SU-DHL-6 (cell line): ENCODE data around the gene MBD3.

ENCODE experiments used
- H2AFZ ChIP-seq: fragments of 200-600 bp; sonication (generic); 2 replicates; pipeline ENCODE4 v1.6.1; 2014; ENCODE audit warnings: low read depth, mild to moderate bottlenecking, moderate library complexity, mixed read lengths, antibody characterized with exemption, low read length; ENCODE audit not compliant: severe bottlenecking
- H3F3A ChIP-seq: fragments of 200-600 bp; shearing (Covaris generic); 2 replicates; pipeline ENCODE4 v1.6.0; 2016; ENCODE audit warnings: antibody characterized with exemption, mild to moderate bottlenecking; ENCODE audit not compliant: insufficient read depth
- H3K27ac ChIP-seq: fragments of 200-600 bp; sonication (generic); 2 replicates; pipeline ENCODE4 v1.5.1; 2016; ENCODE audit warnings: low read depth, mild to moderate bottlenecking, low read length, moderate library complexity, mixed read lengths
- H3K27me3 ChIP-seq: fragments of 200-600 bp; sonication (generic), shearing (Covaris generic); 2 replicates; pipeline ENCODE4 v1.6.0; 2014; ENCODE audit warnings: mild to moderate bottlenecking, low read length
- H3K36me3 ChIP-seq: fragments of 200-600 bp; sonication (generic); 2 replicates; pipeline ENCODE4 v1.6.1; 2014; ENCODE audit warnings: mild to moderate bottlenecking, low read length, mixed read lengths
- H3K4me2 ChIP-seq: fragments of 300-600, 200-600 bp; shearing (Covaris generic), sonication (generic); 2 replicates; pipeline ENCODE4 v1.6.0; 2014; ENCODE audit warnings: low read length, low read depth, mild to moderate bottlenecking; ENCODE audit not compliant: poor library complexity, severe bottlenecking
- H3K4me3 ChIP-seq: fragments of 200-600 bp; sonication (generic); 2 replicates; pipeline ENCODE4 v1.5.1; 2014; ENCODE audit warnings: antibody characterized with exemption, low read length, mild to moderate bottlenecking, mixed read lengths; ENCODE audit not compliant: insufficient read depth, poor library complexity, severe bottlenecking
- H3K79me2 ChIP-seq: fragments of 200-600 bp; sonication (generic); 2 replicates; pipeline ENCODE4 v1.6.1; 2014; ENCODE audit warnings: mild to moderate bottlenecking, low read length, moderate library complexity; ENCODE audit not compliant: insufficient read depth
- H3K9ac ChIP-seq: fragments of 200-600 bp; sonication (generic); 2 replicates; pipeline ENCODE4 v1.7.0; 2014; ENCODE audit warnings: mild to moderate bottlenecking, low read length
- H3K9me2 ChIP-seq: fragments of 200-600 bp; sonication (generic); replicated peaks from 2 replicates; pipeline ENCODE4 v1.6.1; 2014; ENCODE audit warnings: low read length; ENCODE audit not compliant: insufficient read depth
- H3K9me3 ChIP-seq: fragments of 200-600 bp; sonication (generic); 2 replicates; pipeline ENCODE4 v1.6.1; 2014; ENCODE audit warnings: low read length, mixed read lengths; ENCODE audit not compliant: insufficient read depth
- H4K20me1 ChIP-seq: fragments of 200-600 bp; sonication (generic); 2 replicates; pipeline ENCODE4 v1.6.1; 2014; ENCODE audit warnings: low read depth, mild to moderate bottlenecking, antibody characterized with exemption, low read length, moderate library complexity, mixed read lengths
- EZH2phosphoT487 ChIP-seq: fragments of 200-600 bp; sonication (generic), shearing (Covaris generic); conservative IDR thresholded peaks from 2 replicates; pipeline ENCODE4 v1.6.1; 2018; ENCODE audit warnings: mild to moderate bottlenecking, antibody characterized with exemption, low read length, moderate library complexity, mixed read lengths
- TF ChIP-seq, protein P1 (sequence below): fragments of 200-600 bp; sonication (generic); IDR thresholded peaks from one replicate; pipeline ENCODE4 v1.5.1; 2017; ENCODE audit warnings: antibody characterized with exemption, mild to moderate bottlenecking, low read length, moderate library complexity; ENCODE audit not compliant: insufficient read depth, poor library complexity, severe bottlenecking

MBD3 gene

DNA sequence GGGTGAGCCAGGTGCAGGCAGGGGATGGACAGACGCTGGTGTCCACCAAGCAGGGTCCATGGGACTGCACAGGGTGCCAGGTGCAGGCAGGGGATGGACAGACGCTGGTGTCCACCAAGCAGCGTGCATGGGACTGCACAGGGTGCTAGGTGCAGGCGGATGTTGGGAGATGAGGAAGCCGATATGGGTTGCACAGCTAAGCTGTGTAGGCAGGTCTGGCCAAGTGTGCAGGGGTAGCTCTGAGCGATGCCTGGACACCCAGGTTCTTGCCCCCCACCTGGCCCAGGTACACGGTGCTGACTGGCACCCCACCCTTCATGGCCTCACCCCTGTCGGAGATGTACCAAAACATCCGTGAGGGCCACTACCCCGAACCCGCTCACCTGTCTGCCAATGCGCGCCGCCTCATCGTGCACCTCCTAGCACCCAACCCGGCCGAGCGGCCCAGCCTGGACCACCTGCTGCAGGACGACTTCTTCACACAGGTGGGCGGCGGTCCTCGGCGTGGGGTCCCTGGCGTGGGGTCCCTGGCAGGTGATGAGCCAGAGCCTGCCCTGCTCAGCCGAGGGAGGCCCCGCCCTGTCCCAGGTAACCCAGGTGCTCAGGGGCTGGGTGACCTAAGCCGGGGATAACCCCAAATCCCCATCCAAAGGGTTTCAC, 64.9 kb downstream of the MBD3 start:
- Histone ChIP-seq H3K9me3 (no peaks in the 10 kb centered on the region), H3K79me2 (no peaks in the 10 kb centered on the region), H3F3A (no peaks in the 10 kb centered on the region), H3K27ac (no peak overlapping the region), H4K20me1 (no peaks in the 10 kb centered on the region), H3K36me3 (no peaks in the 10 kb centered on the region), H3K27me3 (no peaks in the 10 kb centered on the region), H3K4me2 (no peak overlapping the region), H3K9me2 (no peaks in the 10 kb centered on the region), H2AFZ (no peak overlapping the region), H3K4me3 (no peak overlapping the region), H3K9ac (no peak overlapping the region)
- TF ChIP-seq, protein P1, sequence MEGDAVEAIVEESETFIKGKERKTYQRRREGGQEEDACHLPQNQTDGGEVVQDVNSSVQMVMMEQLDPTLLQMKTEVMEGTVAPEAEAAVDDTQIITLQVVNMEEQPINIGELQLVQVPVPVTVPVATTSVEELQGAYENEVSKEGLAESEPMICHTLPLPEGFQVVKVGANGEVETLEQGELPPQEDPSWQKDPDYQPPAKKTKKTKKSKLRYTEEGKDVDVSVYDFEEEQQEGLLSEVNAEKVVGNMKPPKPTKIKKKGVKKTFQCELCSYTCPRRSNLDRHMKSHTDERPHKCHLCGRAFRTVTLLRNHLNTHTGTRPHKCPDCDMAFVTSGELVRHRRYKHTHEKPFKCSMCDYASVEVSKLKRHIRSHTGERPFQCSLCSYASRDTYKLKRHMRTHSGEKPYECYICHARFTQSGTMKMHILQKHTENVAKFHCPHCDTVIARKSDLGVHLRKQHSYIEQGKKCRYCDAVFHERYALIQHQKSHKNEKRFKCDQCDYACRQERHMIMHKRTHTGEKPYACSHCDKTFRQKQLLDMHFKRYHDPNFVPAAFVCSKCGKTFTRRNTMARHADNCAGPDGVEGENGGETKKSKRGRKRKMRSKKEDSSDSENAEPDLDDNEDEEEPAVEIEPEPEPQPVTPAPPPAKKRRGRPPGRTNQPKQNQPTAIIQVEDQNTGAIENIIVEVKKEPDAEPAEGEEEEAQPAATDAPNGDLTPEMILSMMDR: no peak
- no peak for TF ChIP-seq EZH2phosphoT487

DNA sequence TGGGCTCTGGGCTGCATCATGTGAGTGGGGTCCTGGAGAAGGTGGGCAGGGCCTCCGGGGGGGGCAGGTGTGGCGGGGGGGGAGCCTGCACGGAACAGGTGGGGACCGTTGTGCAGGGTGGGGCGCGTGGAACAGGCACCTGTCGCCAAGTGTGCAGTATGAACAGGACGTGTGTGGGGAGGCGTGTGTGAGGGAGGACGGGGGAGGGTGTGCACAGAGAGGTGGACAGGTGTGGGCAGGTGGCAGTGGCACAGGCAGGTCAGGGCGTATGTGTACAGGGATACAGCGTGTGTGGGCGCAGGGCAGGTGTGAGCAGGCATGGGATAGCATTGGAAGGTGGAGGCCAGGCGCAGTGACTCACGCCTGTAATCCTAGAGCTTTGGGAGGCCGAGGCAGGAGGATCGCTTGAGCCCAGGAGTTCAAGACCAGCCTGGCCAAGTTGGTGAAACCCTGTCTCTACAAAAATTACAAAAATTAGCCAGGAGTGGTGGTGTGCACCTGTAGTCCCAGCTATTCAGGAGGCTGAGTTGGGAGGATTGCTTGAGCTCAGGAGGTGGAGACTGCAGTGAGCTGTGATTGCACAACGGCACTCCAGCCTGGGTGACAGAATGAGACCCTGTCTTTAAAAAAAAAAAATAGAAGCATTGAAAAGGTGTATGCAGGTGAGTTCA, 65.6 kb downstream of the MBD3 start:
- Histone ChIP-seq H4K20me1 (no peaks in the 10 kb centered on the region), H3K9me3 (no peaks in the 10 kb centered on the region), H3K4me2 (no peak overlapping the region), H3K27me3 (no peaks in the 10 kb centered on the region), H3K27ac (no peak overlapping the region), H3K9ac (no peak overlapping the region), H3K9me2 (no peaks in the 10 kb centered on the region), H3F3A (no peaks in the 10 kb centered on the region), H3K4me3 (no peak overlapping the region), H3K36me3 (no peaks in the 10 kb centered on the region), H3K79me2 (no peaks in the 10 kb centered on the region), H2AFZ (no peak overlapping the region)
- no peak for TF ChIP-seq EZH2phosphoT487
- TF ChIP-seq, protein P1: no peak

DNA sequence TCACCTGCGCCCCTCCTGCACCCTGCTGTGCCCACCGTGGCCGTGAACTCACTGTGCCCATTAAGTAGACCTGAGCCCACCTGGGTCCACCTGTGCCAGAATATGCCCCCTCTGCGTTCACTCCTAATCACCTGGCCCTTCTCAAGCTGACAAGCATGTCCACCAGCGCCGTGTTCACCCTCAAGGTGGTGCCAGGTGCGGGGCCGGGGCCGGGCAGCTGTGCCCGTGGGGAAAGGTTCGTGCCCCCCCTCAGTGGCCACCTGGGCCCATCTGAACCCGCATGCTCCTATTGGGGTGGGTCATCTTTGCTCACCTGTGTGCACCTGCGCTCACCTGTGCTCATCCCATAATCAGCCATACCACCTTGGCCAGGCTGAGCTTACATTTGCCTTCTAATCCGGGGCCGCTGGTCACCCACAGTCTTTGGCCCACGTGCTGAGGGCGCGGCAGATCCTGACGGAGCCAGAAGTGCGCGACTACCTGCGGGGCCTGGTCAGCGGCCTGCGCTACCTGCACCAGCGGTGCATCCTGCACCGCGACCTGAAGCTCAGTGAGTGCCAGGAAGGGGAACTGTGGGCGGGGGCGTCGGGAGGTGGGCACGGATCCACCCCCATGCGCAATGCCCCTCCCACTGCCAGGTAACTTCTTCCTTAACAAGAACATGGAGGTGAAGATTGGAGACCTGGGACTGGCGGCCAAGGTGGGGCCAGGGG, 66.4 kb downstream of the MBD3 start:
- Histone ChIP-seq H3K36me3 (no peaks in the 10 kb centered on the region), H4K20me1 (no peaks in the 10 kb centered on the region), H2AFZ (no peak overlapping the region), H3K79me2 (no peaks in the 10 kb centered on the region), H3F3A (no peaks in the 10 kb centered on the region), H3K4me2 (no peak overlapping the region), H3K27ac (no peak overlapping the region), H3K9me3 (no peaks in the 10 kb centered on the region), H3K9ac (no peak overlapping the region), H3K9me2 (no peaks in the 10 kb centered on the region), H3K27me3 (no peaks in the 10 kb centered on the region), H3K4me3 (no peak overlapping the region)
- TF ChIP-seq EZH2phosphoT487: no peak
- TF ChIP-seq, protein P1: no peak
